Gastroesophageal sphincter (tissue), 4 donors: ENCODE measurements around the gene CEBPG. TPM values are rescaled to one million over a fixed set of nuclear protein-coding genes. Genes with fewer than 3 reads are reported as not detected.

Experiments
- ATAC-seq: fragments of 150-250 bp; one replicate; pipeline ENCODE4 v1.9.1; 2016; ENCODE audit warnings: mild to moderate bottlenecking, moderate library complexity
- H3K27ac ChIP-seq, 4 donors: fragments of 200-600 bp; sonication (generic) in 3 of 4; 1 replicate in 3 of 4; 2 replicates in 1 of 4; pipeline ENCODE4 v1.5.1; 2016 to 2019
- H3K27me3 ChIP-seq: fragments of 200-600 bp; sonication (generic); one replicate; pipeline ENCODE4 v1.5.1; 2019
- H3K36me3 ChIP-seq, 2 donors: fragments of 200-600 bp; sonication (generic); one replicate each; pipeline ENCODE4 v1.5.1; 2019; ENCODE audit warnings: control low read depth in 1 of 2
- H3K4me1 ChIP-seq, 3 donors: fragments of 200-600 bp; sonication (generic); 1 replicate in 2 of 3; 2 replicates in 1 of 3; pipeline ENCODE4 v1.5.1; 2016 to 2019; ENCODE audit warnings: control low read depth in 2 of 3
- H3K4me3 ChIP-seq, 2 donors: fragments of 200-600 bp; sonication (generic); one replicate each; pipeline ENCODE4 v1.5.1; 2019; ENCODE audit warnings: mild to moderate bottlenecking in 1 of 2, moderate library complexity in 1 of 2
- H3K9me3 ChIP-seq, 3 donors: fragments of 200-600 bp; sonication (generic); one replicate each; pipeline ENCODE4 v1.5.1; 2017 to 2019; ENCODE audit warnings: control low read depth in 2 of 3
- CTCF ChIP-seq, 4 experiments: fragments of 200-600 bp in 2 of 4; fragments of 450-650 bp in 2 of 4; sonication (generic) in 1 of 4; IDR thresholded peaks; one replicate each; pipeline ENCODE4 v1.5.1; 2017 to 2019; ENCODE audit warnings: antibody characterized with exemption in 4 of 4, mild to moderate bottlenecking in 2 of 4, moderate library complexity in 2 of 4
- EP300 ChIP-seq: sonication (generic); formaldehyde crosslinking; IDR thresholded peaks from one replicate; pipeline ENCODE4 v1.6.1; 2017; ENCODE audit warnings: antibody characterized with exemption, mild to moderate bottlenecking
- POLR2A ChIP-seq, 2 donors: fragments of 450-650 bp; IDR thresholded peaks; one replicate each; pipeline ENCODE4 v1.6.1; 2017; ENCODE audit warnings: antibody characterized with exemption in 2 of 2, mild to moderate bottlenecking in 2 of 2, moderate library complexity in 1 of 2
- POLR2AphosphoS5 ChIP-seq: sonication (generic); formaldehyde crosslinking; IDR thresholded peaks from one replicate; pipeline ENCODE4 v1.6.1; 2017; ENCODE audit warnings: antibody characterized with exemption
- WGBS, 2 donors: methylation state at CpG; one replicate each; pipeline ENCODE4 v1.1.5; 2018; ENCODE audit warnings: low coverage in 1 of 2; 5-methylcytosine and 5-hydroxymethylcytosine counted together
- total RNA-seq, 4 donors: library from RNA; depleted of rRNA; stranded (reverse); fragments of >200 nt; gene quantifications; one replicate each; pipeline ENCODE4 v1.1.0, GENCODE V29; 2016

The CEBPG gene
- total RNA-seq, 4 donors from 2014 or later, result 23.8 to 34.9 (median 26.2) TPM

- WGBS, 2 donors, result 69 to 95% methylated on average over 3 to 7 of the region's 8 CpGs
- Histone ChIP-seq H3K9me3 (no peaks in the 10 kb centered on the region), H3K36me3 (no peaks in the 10 kb centered on the region), H3K27me3 (no peaks in the 10 kb centered on the region), H3K4me1 (peaks cover 0 to 8% (median 0%) of the 10 kb centered on the region in 3 donors), H3K4me3 (no peak overlapping the region), H3K27ac (no peak overlapping the region)
- ATAC-seq, result no peak
- TF ChIP-seq CTCF (IDR thresholded peaks at IDR 0.05), result no peak
- no peak for TF ChIP-seq EP300
- TF ChIP-seq POLR2A (IDR thresholded peaks at IDR 0.05), result no peak
- no peak for TF ChIP-seq POLR2AphosphoS5
Observed at GRCh38 chr19:33339016-33339984, 34.2 kb upstream of the CEBPG start.

- no peaks in the 10 kb centered on the region for H3K36me3 ChIP-seq
- H3K4me1 ChIP-seq, result peaks cover 0 to 9% (median 0%) of the 10 kb centered on the region in 3 donors
- 64 to 90% methylated on average over 1 to 2 of the region's 2 CpGs for WGBS, 2 donors
- peaks cover 10% of the 10 kb centered on the region for H3K27me3 ChIP-seq
- H3K4me3 ChIP-seq, result no peak overlapping the region
- no peak overlapping the region for H3K27ac ChIP-seq
- TF ChIP-seq CTCF (IDR thresholded peaks at IDR 0.05), result no peak
- TF ChIP-seq EP300, result no peak
- TF ChIP-seq POLR2A (IDR thresholded peaks at IDR 0.05), result no peak
- TF ChIP-seq POLR2AphosphoS5, result no peak
- no peak for ATAC-seq
- H3K9me3 ChIP-seq, result no peaks in the 10 kb centered on the region
Observed at GRCh38 chr19:33340991-33341390, 32.5 kb upstream of the CEBPG start.

- ATAC-seq, result no peak
- Histone ChIP-seq H3K9me3 (no peaks in the 10 kb centered on the region), H3K27ac (no peak overlapping the region), H3K4me3 (no peak overlapping the region), H3K27me3 (peaks cover 21% of the 10 kb centered on the region), H3K36me3 (no peaks in the 10 kb centered on the region), H3K4me1 (peaks cover 0 to 9% (median 0%) of the 10 kb centered on the region in 3 donors)
- TF ChIP-seq POLR2A (IDR thresholded peaks at IDR 0.05) (no peak), POLR2AphosphoS5 (no peak), CTCF (IDR thresholded peaks at IDR 0.05) (no peak), EP300 (no peak)
- WGBS, 2 donors, result 67% methylated on average over 2 of the region's 2 CpGs; no CpG with 5 or more reads in 1 of the 2 donors
Observed at GRCh38 chr19:33343301-33343700, 30.2 kb upstream of the CEBPG start.

- Histone ChIP-seq H3K9me3 (no peaks in the 10 kb centered on the region), H3K27ac (peak overlapping the region in 1 of 4 donors; percentile 12), H3K4me1 (peaks cover 0 to 9% (median 0%) of the 10 kb centered on the region in 3 donors), H3K4me3 (peak overlapping the region in 1 of 2 donors; percentile 4), H3K36me3 (no peaks in the 10 kb centered on the region), H3K27me3 (peaks cover 27% of the 10 kb centered on the region)
- TF ChIP-seq CTCF (IDR thresholded peaks at IDR 0.05) (no peak), POLR2AphosphoS5 (no peak), POLR2A (IDR thresholded peaks at IDR 0.05) (no peak), EP300 (no peak)
- ATAC-seq, result peak; percentile 79
- WGBS, 2 donors, result 9 to 13% methylated on average over 7 to 9 of the region's 12 CpGs
Observed at GRCh38 chr19:33343859-33344572, 29.5 kb upstream of the CEBPG start.
